ENCODE measurements around the gene SYT11. TPM values are rescaled to one million over a fixed set of nuclear protein-coding genes. Genes with fewer than 3 reads are reported as not detected.

Gene SYT11
- total and polyA plus RNA-seq, 9 of the 15 experiments (the other 6 are each of a cell fraction or from before 2014, with no cell fraction given) = 0.05 to 0.18 (median 0.11) TPM

DNA sequence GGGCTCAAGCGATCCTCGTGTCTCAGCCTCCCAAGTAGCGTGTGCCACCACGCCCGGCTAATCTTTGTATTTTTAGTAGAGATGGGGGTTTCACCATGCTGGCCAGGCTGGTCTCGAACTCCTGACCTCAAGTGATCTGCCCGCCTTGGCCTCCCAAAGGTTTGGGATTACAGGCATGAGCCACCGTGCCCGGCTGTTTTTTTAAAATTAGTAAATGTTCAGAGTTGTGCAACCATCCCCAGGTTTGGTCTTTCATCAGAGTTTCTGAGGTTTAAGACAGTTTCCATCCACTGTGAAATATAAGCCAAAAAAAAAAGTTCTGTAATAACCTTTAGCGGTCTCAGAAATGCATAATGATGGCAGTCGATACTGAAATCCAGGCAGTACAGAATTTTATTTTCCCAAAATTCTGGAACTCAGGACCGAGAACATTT is 550 bp upstream of the SYT11 start (continued):
- TF ChIP-seq KLF1 (tag; IDR thresholded peaks at IDR 0.05) = no peak
- TF ChIP-seq MEIS2 (IDR thresholded peaks at IDR 0.05; ENCODE audit: partially characterized antibody) = no peak
- TF ChIP-seq ZNF551 (CRISPR knock-in tag; IDR thresholded peaks at IDR 0.05) = no peak
- no peak for TF ChIP-seq KLF13 (tag; IDR thresholded peaks at IDR 0.05; ENCODE audit: borderline replicate concordance, low read depth)
- 0 out of 2 replicates have a peak, but pooled peaks have one; percentile 36 for TF ChIP-seq ARID4B (CRISPR knock-in tag; IDR thresholded peaks at IDR 0.05)
- no peak for TF ChIP-seq MBD2 (IDR thresholded peaks at IDR 0.05; ENCODE audit: borderline replicate concordance, low read depth)
- TF ChIP-seq MYNN (IDR thresholded peaks at IDR 0.05) = no peak
- no peak for TF ChIP-seq MYNN (CRISPR knock-in tag; IDR thresholded peaks at IDR 0.05)
- no peak for TF ChIP-seq TFAM (CRISPR knock-in tag; conservative IDR thresholded peaks at IDR 0.05)
- peak; percentile 39; the same call in 1 of the 2 replicates for TF ChIP-seq SMARCC2 (IDR thresholded peaks at IDR 0.05; ENCODE audit: low read depth)
- no peak for TF ChIP-seq ZNF24 (IDR thresholded peaks at IDR 0.05)
- 0 out of 2 replicates have a peak, but pooled peaks have one; percentile 16 for TF ChIP-seq ARID1B (IDR thresholded peaks at IDR 0.05)
- TF ChIP-seq BRD4 (IDR thresholded peaks at IDR 0.05) = no peak
- no peak for TF ChIP-seq KDM2B (CRISPR knock-in tag; IDR thresholded peaks at IDR 0.05)
- no peak for TF ChIP-seq ASH1L (IDR thresholded peaks at IDR 0.05; ENCODE audit: borderline replicate concordance, low read depth, partially characterized antibody)
- TF ChIP-seq BMI1 (IDR thresholded peaks at IDR 0.05; ENCODE audit: low read length) = no peak
- TF ChIP-seq, protein P1, sequence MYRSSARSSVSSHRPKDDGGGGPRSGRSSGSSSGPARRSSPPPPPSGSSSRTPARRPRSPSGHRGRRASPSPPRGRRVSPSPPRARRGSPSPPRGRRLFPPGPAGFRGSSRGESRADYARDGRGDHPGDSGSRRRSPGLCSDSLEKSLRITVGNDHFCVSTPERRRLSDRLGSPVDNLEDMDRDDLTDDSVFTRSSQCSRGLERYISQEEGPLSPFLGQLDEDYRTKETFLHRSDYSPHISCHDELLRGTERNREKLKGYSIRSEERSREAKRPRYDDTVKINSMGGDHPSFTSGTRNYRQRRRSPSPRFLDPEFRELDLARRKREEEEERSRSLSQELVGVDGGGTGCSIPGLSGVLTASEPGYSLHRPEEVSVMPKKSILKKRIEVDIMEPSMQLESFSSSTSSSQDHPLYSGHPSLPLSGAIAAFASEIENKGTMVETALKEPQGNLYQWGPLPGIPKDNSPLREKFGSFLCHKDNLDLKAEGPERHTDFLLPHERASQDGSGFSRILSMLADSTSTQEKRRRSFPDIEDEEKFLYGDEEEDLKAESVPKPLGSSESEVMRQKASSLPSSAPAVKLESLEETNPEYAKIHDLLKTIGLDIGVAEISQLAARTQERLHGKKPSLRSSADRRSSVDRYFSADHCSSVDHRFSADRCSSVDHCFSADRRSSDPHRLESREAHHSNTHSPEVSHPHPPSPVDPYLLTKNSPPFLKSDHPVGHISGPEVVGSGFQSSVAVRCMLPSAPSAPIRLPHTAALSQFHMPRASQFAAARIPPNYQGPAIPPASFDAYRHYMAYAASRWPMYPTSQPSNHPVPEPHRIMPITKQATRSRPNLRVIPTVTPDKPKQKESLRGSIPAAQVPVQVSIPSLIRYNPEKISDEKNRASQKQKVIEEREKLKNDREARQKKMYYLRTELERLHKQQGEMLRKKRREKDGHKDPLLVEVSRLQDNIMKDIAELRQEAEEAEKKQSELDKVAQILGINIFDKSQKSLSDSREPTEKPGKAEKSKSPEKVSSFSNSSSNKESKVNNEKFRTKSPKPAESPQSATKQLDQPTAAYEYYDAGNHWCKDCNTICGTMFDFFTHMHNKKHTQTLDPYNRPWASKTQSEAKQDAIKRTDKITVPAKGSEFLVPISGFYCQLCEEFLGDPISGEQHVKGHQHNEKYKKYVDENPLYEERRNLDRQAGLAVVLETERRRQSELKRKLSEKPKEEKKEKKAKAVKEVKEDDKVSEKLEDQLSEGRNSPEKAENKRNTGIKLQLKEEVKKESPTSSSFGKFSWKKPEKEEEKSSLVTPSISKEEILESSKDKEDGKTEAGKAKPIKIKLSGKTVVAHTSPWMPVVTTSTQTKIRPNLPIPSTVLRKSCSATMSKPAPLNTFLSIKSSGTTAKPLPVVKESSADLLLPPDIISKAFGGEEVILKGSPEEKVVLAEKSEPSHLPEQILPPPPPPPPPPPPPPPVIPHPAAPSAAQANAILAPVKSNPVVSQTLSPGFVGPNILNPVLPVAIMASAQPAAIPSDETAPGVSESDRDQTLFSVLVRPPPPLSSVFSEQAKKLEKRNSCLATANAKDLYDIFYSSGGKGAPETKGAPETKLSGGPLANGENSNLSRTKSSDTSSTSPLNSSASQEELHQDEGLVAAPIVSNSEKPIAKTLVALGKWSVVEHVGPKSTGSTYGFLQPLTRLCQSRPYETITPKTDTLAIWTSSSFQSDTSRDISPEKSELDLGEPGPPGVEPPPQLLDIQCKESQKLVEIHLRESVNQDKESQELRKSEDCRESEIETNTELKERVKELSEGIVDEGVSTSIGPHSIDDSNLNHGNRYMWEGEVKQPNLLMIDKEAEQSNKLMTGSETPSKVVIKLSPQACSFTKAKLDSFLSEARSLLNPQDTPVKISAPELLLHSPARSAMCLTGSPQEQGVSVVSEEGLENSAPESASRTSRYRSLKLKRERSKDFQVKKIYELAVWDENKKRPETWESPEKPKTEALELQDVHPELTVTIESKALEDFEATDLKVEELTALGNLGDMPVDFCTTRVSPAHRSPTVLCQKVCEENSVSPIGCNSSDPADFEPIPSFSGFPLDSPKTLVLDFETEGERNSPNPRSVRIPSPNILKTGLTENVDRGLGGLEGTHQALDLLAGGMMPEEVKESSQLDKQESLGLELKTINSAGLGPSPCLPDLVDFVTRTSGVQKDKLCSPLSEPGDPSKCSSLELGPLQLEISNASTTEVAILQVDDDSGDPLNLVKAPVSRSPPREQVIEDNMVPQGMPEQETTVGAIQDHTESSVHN (IDR thresholded peaks at IDR 0.05; ENCODE audit: borderline replicate concordance in 1 of 2, low read depth in 1 of 2) = no peak
- TF ChIP-seq KAT8 (IDR thresholded peaks at IDR 0.05; ENCODE audit: low read depth) = no peak
- no peak for TF ChIP-seq NELFE (IDR thresholded peaks at IDR 0.05; ENCODE audit: insufficient read depth, insufficient read length)
